HepG2 (cell line): ENCODE results near the gene ULBP2. TPM values are rescaled to one million over a fixed set of nuclear protein-coding genes. Genes with fewer than 3 reads are reported as not detected.

Experiments used
- HOXA3 ChIP-seq: sonication (generic); formaldehyde crosslinking; IDR thresholded peaks from 2 replicates; pipeline ENCODE4 v1.5.0; 2020; ENCODE audit warnings: missing genetic modification reagents
- NFYB ChIP-seq: sonication (generic); formaldehyde crosslinking; IDR thresholded peaks from 2 replicates; pipeline ENCODE4 v1.4.0; 2020; ENCODE audit warnings: missing genetic modification reagents
- NFYC ChIP-seq: IDR thresholded peaks from 2 replicates; pipeline ENCODE4 v1.6.1; 2016; ENCODE audit warnings: missing genetic modification reagents, missing compliant biosample characterization
- SP2 ChIP-seq: sonication (generic); formaldehyde crosslinking; IDR thresholded peaks from 2 replicates; pipeline ENCODE4 v1.5.1; 2020; ENCODE audit warnings: mild to moderate bottlenecking, missing genetic modification reagents
- SRSF9 ChIP-seq: fragments of 200-400 bp; formaldehyde crosslinking; IDR thresholded peaks from 2 replicates; pipeline ENCODE4 v1.6.1; 2018; ENCODE audit warnings: borderline replicate concordance, mild to moderate bottlenecking, low read depth, low read length; ENCODE audit not compliant: insufficient read depth, poor library complexity, severe bottlenecking
- ZNF263 ChIP-seq: sonication (generic); formaldehyde crosslinking; IDR thresholded peaks from 2 replicates; pipeline ENCODE4 v1.4.0; 2020; ENCODE audit warnings: missing genetic modification reagents
- ZNF3 ChIP-seq: IDR thresholded peaks from 2 replicates; pipeline ENCODE4 v1.7.0; 2017; ENCODE audit warnings: inconsistent platforms
- ZNF367 ChIP-seq: sonication (generic); formaldehyde crosslinking; IDR thresholded peaks from 2 replicates; pipeline ENCODE4 v1.4.0; 2020; ENCODE audit warnings: missing genetic modification reagents, borderline replicate concordance
- ZNF619 ChIP-seq: sonication (generic); formaldehyde crosslinking; IDR thresholded peaks from 2 replicates; pipeline ENCODE4 v1.4.0; 2020; ENCODE audit warnings: mild to moderate bottlenecking, missing genetic modification reagents
- polyA plus RNA-seq, 8 experiments: library from polyadenylated mRNA; depleted of rRNA in 3 of 8; stranded (reverse) in 7 of 8; unstranded in 1 of 8; fragments of >200 nt; fragmentation: Illumina TruSeq in 4 of 8; extraction: Trizol in 4 of 8; gene quantifications; 2 replicates each; pipeline versions ENCODE4 v1.2.1 to v1.2.3, GENCODE V29; 2011 to 2016; ENCODE audit warnings: low read depth in 4 of 8, missing spikeins in 1 of 8, mixed read lengths in 1 of 8; ENCODE audit not compliant: insufficient read depth in 1 of 8
- total RNA-seq, 5 experiments: library from RNA; depleted of rRNA; stranded (reverse); fragments of >200 nt; fragmentation: Illumina TruSeq; extraction: Trizol; gene quantifications; 2 replicates each; pipeline ENCODE4 v1.2.3, GENCODE V29; 2016; ENCODE audit warnings: low read depth in 1 of 5
- TF ChIP-seq, protein P1 (sequence below): sonication (generic); formaldehyde crosslinking; conservative IDR thresholded peaks from 2 replicates; pipeline ENCODE4 v1.4.0; 2020; ENCODE audit warnings: missing genetic modification reagents
- TF ChIP-seq, protein P2 (sequence below): sonication (generic); formaldehyde crosslinking; IDR thresholded peaks from 2 replicates; pipeline ENCODE4 v1.4.0; 2020; ENCODE audit warnings: mild to moderate bottlenecking, missing genetic modification reagents
- TF ChIP-seq, protein P3 (sequence below): IDR thresholded peaks from 2 replicates; pipeline ENCODE4 v1.6.1; 2016; ENCODE audit warnings: missing genetic modification reagents, missing compliant biosample characterization
- TF ChIP-seq, protein P4 (sequence below): sonication (generic); formaldehyde crosslinking; IDR thresholded peaks from 2 replicates; pipeline ENCODE4 v1.8.0; 2022; ENCODE audit warnings: mild to moderate bottlenecking, missing genetic modification reagents, moderate library complexity

ULBP2 gene
- total and polyA plus RNA-seq, 2 of the 13 experiments (the other 11 are each of a cell fraction or from before 2014, with no cell fraction given) = not detected

DNA sequence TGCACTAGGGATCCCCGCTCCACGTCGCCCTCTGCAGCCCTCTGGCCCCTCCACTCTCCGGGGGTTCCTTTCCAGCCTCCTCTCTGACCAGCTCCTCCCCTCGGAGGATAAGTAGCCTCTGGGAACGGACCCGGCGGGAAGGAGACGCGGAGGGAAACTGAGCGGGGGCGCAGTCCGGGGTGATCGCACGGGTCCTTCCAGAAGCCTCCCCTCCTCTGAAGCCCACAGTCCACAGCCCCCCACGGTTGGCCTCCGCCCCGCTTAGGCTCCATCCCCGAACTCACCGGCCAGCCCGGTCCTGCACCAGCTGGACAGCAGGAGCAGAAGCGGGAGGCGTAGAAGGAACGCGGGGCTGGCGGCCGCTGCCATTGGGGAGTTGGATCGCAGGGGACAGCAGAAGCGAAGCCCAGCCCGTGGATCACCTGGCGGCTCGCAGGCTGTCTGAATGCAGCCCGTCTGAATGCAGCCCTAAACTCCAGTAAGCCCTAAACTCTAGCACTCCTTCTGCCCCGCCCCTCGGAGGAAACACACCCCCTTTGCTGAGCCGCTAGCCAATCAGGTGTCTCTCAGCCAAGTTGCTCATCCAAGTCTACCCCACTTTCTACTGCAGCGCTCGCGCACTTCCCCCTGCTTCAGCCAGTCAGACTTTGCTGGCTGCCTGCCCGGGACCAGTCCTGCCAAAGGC lies 19.0 kb upstream of the ULBP2 start, which contains the start of gene RAET1G (continued):
- TF ChIP-seq, protein P1, sequence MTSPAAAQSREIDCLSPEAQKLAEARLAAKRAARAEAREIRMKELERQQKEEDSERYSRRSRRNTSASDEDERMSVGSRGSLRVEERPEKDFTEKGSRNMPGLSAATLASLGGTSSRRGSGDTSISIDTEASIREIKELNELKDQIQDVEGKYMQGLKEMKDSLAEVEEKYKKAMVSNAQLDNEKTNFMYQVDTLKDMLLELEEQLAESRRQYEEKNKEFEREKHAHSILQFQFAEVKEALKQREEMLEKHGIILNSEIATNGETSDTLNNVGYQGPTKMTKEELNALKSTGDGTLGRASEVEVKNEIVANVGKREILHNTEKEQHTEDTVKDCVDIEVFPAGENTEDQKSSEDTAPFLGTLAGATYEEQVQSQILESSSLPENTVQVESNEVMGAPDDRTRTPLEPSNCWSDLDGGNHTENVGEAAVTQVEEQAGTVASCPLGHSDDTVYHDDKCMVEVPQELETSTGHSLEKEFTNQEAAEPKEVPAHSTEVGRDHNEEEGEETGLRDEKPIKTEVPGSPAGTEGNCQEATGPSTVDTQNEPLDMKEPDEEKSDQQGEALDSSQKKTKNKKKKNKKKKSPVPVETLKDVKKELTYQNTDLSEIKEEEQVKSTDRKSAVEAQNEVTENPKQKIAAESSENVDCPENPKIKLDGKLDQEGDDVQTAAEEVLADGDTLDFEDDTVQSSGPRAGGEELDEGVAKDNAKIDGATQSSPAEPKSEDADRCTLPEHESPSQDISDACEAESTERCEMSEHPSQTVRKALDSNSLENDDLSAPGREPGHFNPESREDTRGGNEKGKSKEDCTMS (CRISPR knock-in tag) = no peak
- TF ChIP-seq ZNF263 (CRISPR knock-in tag) (no peak), NFYB (CRISPR knock-in tag) (peak; percentile 67; the same call in 1 of the 2 replicates), ZNF3 (no peak), SRSF9 (no peak), ZNF367 (no peak; the same call in 1 of the 2 replicates), SP2 (CRISPR knock-in tag) (peak; percentile 14; the same call in 1 of the 2 replicates), ZNF619 (CRISPR knock-in tag) (peak; percentile 29; the same call in 1 of the 2 replicates), HOXA3 (CRISPR knock-in tag) (no peak), NFYC (peak; percentile 69)
- TF ChIP-seq, protein P2, sequence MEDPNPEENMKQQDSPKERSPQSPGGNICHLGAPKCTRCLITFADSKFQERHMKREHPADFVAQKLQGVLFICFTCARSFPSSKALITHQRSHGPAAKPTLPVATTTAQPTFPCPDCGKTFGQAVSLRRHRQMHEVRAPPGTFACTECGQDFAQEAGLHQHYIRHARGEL = no peak
- TF ChIP-seq, protein P3, sequence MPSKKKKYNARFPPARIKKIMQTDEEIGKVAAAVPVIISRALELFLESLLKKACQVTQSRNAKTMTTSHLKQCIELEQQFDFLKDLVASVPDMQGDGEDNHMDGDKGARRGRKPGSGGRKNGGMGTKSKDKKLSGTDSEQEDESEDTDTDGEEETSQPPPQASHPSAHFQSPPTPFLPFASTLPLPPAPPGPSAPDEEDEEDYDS (CRISPR knock-in tag) = no peak
- TF ChIP-seq, protein P4, sequence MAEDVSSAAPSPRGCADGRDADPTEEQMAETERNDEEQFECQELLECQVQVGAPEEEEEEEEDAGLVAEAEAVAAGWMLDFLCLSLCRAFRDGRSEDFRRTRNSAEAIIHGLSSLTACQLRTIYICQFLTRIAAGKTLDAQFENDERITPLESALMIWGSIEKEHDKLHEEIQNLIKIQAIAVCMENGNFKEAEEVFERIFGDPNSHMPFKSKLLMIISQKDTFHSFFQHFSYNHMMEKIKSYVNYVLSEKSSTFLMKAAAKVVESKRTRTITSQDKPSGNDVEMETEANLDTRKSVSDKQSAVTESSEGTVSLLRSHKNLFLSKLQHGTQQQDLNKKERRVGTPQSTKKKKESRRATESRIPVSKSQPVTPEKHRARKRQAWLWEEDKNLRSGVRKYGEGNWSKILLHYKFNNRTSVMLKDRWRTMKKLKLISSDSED = no peak
